HG03025 (cell line): ENCODE results near the gene TENM4.

ENCODE experiments used
- ATAC-seq: cut with Tn5 transposase; IDR thresholded peaks from one replicate; pipeline ENCODE4 v1.9.1; 2021; ENCODE audit warnings: mild to moderate bottlenecking, moderate library complexity; ENCODE audit not compliant: unreplicated experiment, low FRiP score

TENM4 gene

GRCh38 chr11:79077702-79078330 is 363.0 kb downstream of the TENM4 start:
- ATAC-seq = no peak

DNA sequence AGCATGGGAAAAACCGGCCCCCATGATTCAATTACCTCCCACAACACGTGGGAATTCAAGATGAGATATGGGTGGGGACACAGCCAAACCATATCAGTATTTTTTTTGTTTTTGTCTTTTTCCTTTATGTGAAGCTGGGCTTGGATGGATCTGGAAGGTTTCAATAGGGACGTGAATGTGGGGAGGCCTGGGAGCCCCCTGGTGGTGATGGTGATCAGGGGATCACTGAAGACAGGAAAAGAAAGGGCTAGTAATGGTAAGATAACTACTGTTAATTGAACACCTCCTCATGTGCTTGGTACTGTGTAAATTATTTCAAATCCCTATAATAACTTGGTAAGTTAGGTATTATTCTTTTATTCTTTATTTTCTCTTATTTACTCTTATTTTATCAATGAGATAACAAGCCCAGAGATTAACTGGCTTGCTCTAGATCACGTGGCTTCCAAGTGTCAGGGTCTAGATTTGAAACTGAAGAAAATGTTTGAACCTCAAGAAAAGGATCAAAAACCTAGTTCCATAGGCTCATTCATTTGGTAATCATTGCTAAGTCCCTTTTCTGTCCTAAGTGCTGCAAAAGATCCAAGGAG is 364.2 kb downstream of the TENM4 start:
- no peak for ATAC-seq

DNA sequence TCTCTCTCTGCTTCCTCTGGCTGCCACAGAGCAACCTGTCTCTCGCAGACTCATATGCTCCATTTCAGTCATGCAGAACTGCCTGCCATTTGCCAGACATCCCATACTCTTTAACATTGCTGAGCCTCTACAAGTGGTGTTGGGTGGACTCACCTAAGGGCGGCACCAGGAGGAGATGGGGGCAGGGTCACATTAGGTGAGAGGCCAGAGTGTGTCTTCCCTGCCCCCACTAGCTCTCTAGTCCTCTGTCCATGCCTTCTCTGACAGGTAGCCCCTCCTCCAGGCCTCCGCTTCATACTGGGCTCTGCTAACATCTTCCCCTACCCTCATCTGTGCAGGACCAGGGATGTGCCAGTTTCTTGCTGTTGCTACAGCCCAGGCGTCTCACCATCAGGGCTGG is 366.3 kb downstream of the TENM4 start:
- ATAC-seq = no peak

DNA sequence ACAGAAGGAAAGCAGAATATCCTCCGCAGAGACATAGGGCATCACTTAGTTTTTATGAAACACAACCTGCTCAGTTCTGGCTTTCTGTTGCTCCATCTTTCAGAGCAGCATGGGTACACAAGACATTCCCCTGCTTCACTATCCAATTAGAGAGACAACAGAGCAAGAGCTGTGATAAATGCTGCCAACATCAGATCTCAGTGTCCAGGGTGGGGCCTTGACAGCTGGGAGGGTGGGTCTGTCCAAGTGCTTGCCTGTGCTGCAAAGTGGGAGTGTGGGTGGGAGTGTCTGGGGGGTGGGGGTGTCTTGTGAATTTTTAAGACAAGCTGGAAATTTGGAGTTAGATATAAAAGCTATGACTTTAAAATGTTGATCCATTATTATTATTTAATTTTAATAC is 369.6 kb downstream of the TENM4 start:
- no peak for ATAC-seq

DNA sequence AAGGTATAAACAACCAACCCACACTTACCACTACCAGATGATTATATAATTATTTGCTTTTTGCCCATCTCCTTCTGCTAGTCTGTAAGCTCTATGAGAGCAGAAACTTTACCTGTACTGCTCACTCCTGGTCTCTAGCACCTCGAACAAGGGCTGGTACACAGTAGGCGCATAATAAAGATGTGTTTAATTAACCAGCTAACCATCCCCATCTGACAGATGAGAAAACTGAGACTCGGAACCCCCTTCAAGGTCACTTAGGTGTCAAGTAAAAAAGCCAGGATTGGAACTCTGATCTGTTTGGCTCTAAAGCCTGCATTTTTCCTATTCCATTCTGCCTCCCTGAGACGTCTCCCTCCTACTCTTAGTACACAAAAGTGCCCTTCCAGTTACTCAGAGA is 370.3 kb downstream of the TENM4 start:
- ATAC-seq = no peak

DNA sequence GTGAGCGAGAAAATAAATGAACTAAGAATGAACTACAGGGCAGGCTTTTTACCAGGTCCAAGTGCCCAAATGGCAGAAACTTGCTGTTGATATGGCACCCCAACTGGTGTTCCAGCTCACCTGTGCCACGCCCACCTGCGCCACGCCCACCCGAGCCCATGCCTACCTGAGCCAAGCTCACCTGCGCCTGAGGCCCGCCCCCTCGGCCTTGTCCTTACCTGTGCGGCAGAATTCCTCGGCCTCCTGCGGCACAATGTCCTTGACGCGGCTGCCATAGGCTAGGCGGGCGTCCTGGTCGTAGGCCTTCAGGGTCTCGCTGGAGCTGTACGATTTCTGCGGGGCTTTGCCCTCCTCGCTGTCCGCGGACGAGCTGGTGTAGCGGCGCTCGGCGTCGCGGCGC is 371.3 kb downstream of the TENM4 start:
- no peak for ATAC-seq

- no peak for ATAC-seq
These were observed 372.5 kb downstream of the TENM4 start for GRCh38 chr11:79068356-79068755.

- ATAC-seq = no peak
These were observed 373.5 kb downstream of the TENM4 start for GRCh38 chr11:79067352-79067679.

GRCh38 chr11:79066456-79067351 is 374.1 kb downstream of the TENM4 start:
- no peak for ATAC-seq

DNA sequence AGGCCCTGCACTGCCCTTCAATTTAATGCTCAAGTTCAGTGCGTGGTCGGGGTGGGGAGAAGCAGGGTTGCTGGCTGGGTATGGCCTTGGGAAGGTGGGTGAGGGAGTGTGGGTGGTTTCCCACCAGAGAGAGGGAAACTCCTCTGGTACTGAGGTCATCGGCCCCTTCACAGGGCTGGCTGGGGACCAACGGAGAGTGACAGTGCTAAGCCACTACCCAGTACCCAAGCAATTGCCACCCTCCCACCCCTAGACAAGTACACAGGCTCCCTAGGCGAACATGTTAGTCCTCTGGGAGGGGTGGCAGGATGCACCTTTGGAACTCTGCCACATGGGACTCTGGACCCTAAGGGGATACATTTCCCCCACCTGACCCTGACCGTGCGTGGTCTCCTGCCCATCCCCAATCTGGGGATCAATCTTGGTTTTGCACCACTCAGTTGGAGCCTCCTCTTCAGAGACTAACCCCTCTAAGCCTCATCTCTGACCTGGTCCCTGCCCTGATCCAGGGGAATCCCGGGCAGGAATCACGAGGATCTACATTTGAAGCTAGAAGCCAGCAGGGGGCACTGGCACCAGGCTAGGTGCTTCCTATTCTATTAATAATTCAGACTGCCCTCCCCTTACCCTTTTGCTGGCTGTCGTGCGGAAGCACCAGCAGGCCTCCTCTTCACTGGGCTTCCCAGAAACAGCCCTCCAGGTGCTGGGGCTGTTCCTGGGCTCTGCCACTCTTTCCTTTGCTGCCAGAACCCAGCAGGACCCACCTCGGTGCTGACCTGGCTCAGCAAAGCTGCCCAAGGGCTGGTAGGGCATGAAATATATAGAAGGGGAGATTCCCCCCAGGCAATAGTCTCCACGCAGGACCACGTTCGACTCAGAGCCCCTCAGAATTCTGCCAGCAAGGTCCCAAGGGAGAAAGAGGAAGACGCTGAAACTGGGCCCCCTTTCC is 377.7 kb downstream of the TENM4 start:
- no peak for ATAC-seq

DNA sequence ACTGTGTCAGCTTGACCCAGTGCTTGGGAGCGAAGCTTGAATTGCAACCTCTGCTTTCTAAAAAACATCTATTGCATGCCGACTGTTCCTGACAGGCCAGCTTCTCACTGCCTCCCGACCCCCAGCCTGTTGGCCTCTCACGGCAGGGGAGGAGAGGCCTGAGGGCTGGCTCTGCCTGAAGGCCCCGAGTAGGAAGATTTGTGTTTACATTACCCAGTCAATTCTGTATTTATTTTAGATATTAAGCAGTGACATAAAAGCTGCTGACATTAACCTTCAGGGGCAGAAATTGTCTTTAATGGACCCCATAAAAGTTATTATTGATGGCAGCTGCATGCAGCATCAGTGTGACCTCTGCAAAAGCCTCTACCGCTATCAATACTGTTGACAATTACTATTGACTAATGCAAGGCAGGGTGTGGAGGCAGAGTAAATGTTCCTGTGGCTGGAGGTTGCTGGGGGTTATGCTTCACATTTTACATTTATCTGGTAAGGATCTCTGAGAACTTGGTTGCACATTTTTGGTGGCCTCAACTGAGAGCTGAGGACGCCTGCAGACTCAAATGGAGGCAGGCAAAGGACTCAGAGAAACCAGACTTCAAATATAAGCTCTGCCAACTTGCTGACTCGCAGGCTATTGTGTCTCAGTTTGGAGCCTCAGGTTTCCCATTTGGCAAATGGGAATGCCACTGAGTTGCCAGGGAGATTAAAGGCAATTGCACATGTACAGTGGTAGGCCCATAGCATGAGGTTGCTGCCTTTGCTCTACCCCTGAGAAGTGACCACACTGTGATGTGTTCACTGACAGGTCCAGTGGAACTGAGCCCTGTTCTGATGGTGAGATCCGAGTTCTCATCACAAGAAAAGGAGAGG is 380.5 kb downstream of the TENM4 start:
- ATAC-seq = no peak

GRCh38 chr11:79059141-79059540 is 381.7 kb downstream of the TENM4 start:
- no peak for ATAC-seq

GRCh38 chr11:79055856-79056631 is 384.8 kb downstream of the TENM4 start:
- no peak for ATAC-seq

DNA sequence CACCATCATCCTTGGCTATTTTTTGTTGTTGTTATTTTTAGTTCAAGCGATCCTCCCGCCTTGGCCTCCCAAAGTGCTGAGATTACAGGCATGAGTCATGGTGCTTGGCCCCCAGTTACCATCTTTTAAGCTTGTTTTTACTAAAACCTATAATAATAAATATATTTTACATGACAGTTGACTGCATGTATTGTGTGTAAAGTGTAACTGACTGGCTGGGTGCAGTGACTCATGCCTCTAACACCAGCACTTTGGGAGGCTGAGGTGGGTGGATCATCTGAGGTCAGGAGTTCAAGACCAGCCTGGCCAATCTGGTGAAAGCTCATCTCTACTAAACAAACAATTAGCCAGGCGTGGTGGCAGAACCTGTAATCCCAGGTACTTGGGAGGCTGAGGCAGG is 386.2 kb downstream of the TENM4 start:
- ATAC-seq = no peak

GRCh38 chr11:79052544-79052943 is 388.3 kb downstream of the TENM4 start:
- ATAC-seq = no peak

- ATAC-seq = no peak
These were observed 390.0 kb downstream of the TENM4 start for GRCh38 chr11:79050786-79051185.

- ATAC-seq = no peak
These were observed 391.1 kb downstream of the TENM4 start for GRCh38 chr11:79049741-79050179.

DNA sequence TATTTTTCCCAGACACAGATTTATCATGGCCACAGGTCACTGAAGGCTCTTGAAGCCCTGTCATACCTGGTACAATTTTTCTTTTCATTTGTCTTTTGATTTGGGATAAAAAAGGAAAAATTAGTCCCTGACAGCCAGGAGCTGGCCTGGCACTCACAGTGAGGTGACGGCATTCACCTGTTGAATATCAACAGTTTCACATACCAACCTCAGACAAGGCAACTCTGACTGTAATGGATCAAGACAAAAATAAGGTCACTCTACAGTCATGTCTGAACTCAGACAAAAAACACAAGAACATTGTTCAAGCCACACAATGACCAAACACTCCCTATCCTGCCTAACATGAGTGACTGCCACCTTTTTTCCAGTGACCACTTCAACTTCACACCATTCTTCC is 392.9 kb downstream of the TENM4 start:
- no peak for ATAC-seq

DNA sequence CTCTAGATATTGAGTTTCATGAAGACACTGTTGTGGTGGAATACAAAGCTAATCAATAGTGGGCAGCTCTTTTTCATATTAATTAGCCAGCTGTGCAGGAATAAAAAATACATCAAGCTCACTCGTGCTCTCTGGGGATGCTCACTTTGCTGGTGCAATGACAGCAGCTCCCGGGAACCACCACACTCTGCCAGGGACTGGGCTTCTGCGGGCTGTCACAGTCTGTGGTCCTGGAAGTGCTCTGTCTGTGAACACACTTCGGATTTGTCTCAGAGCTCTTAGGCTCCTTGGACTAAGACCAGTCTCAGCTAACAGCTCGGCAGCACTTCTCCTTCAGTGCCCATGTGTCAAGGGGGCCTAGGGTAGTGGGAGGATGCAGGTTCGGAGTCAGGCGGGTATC is 393.5 kb downstream of the TENM4 start:
- ATAC-seq = no peak
